Neural cell (in vitro differentiated cells): ENCODE measurements around the gene AKAP8L. TPM values are rescaled to one million over a fixed set of nuclear protein-coding genes. Genes with fewer than 3 reads are reported as not detected.

Experiments used
- H2AFZ ChIP-seq: fragments of 200-600, 300-800 bp; sonication (generic), shearing (Covaris generic); 2 replicates; pipeline ENCODE4 v1.6.0; 2014; ENCODE audit warnings: low read depth, mild to moderate bottlenecking, antibody characterized with exemption, low read length, moderate library complexity
- H3F3A ChIP-seq: fragments of 200-600 bp; shearing (Covaris generic); 2 replicates; pipeline ENCODE4 v1.6.1; 2016; ENCODE audit warnings: mild to moderate bottlenecking, moderate library complexity, mixed read lengths, antibody characterized with exemption, low read length; ENCODE audit not compliant: insufficient read depth, poor library complexity, severe bottlenecking
- H3K27ac ChIP-seq: fragments of 200-600, 300-800 bp; sonication (generic), shearing (Covaris generic); 2 replicates; pipeline ENCODE4 v1.5.1; 2014; ENCODE audit warnings: mild to moderate bottlenecking, low read length, moderate library complexity
- H3K27me3 ChIP-seq: fragments of 300-800, 200-600 bp; sonication (generic), shearing (Covaris generic); 2 replicates; pipeline ENCODE4 v1.6.0; 2014; ENCODE audit warnings: mild to moderate bottlenecking, low read depth, low read length, moderate library complexity; ENCODE audit not compliant: insufficient read depth
- H3K36me3 ChIP-seq: fragments of 300-800, 200-600 bp; sonication (generic), shearing (Covaris generic); 2 replicates; pipeline ENCODE4 v1.5.1; 2014; ENCODE audit warnings: mild to moderate bottlenecking, antibody characterized with exemption, low read length, moderate library complexity; ENCODE audit not compliant: insufficient read depth
- H3K4me2 ChIP-seq: fragments of 300-800, 200-600 bp; sonication (generic), shearing (Covaris generic); 2 replicates; pipeline ENCODE4 v1.6.0; 2014; ENCODE audit warnings: mild to moderate bottlenecking, low read length
- H3K4me3 ChIP-seq: fragments of 300-800, 200-600 bp; sonication (generic), shearing (Covaris generic); 2 replicates; pipeline ENCODE4 v1.5.1; 2014; ENCODE audit warnings: mild to moderate bottlenecking, low read length, moderate library complexity
- H3K79me2 ChIP-seq: fragments of 200-600 bp; shearing (Covaris generic); replicated peaks from 2 replicates; pipeline ENCODE4 v1.6.0; 2014; ENCODE audit warnings: mild to moderate bottlenecking, low read length, moderate library complexity; ENCODE audit not compliant: insufficient read depth
- H3K9ac ChIP-seq: fragments of 300-800, 200-600 bp; sonication (generic), shearing (Covaris generic); 2 replicates; pipeline ENCODE4 v1.6.1; 2016; ENCODE audit warnings: mild to moderate bottlenecking, low read length, mixed read lengths
- H3K9me2 ChIP-seq: fragments of 200-600 bp; shearing (Covaris generic); 2 replicates; pipeline ENCODE4 v1.6.1; 2016; ENCODE audit warnings: mild to moderate bottlenecking, low read length, mixed read lengths; ENCODE audit not compliant: insufficient read depth
- H3K9me3 ChIP-seq: fragments of 200-600, 300-800 bp; sonication (generic), shearing (Covaris generic); 2 replicates; pipeline ENCODE4 v1.6.1; 2016; ENCODE audit warnings: mild to moderate bottlenecking, mixed run types, low read length, moderate library complexity, mixed read lengths
- H4K20me1 ChIP-seq: fragments of 200-600 bp; shearing (Covaris generic); 2 replicates; pipeline ENCODE4 v1.6.1; 2016; ENCODE audit warnings: mild to moderate bottlenecking, mixed run types; ENCODE audit not compliant: insufficient read depth
- CTCF ChIP-seq: fragments of 450-650 bp; IDR thresholded peaks from 2 replicates; pipeline ENCODE4 v1.5.1; 2014; ENCODE audit warnings: antibody characterized with exemption, mild to moderate bottlenecking, moderate library complexity; ENCODE audit not compliant: poor library complexity, severe bottlenecking
- EP300 ChIP-seq: fragments of 450-650 bp; conservative IDR thresholded peaks from 2 replicates; pipeline ENCODE4 v1.6.1; 2014; ENCODE audit warnings: antibody characterized with exemption, mild to moderate bottlenecking, moderate library complexity; ENCODE audit not compliant: poor library complexity, severe bottlenecking
- EZH2 ChIP-seq: fragments of 200-600, 300-800 bp; shearing (Covaris generic), sonication (generic); IDR thresholded peaks from 2 replicates; pipeline ENCODE4 v1.6.1; 2014; ENCODE audit warnings: antibody characterized with exemption, low read length, borderline replicate concordance, mild to moderate bottlenecking; ENCODE audit not compliant: insufficient read depth, poor library complexity, severe bottlenecking
- MXI1 ChIP-seq: fragments of 450-650 bp; conservative IDR thresholded peaks from 2 replicates; pipeline ENCODE4 v1.6.1; 2014; ENCODE audit warnings: antibody characterized with exemption, mild to moderate bottlenecking; ENCODE audit not compliant: poor library complexity, severe bottlenecking
- POLR2AphosphoS5 ChIP-seq: IDR thresholded peaks from 2 replicates; pipeline ENCODE4 v1.6.1; 2012
- RAD21 ChIP-seq: fragments of 450-650 bp; conservative IDR thresholded peaks from 2 replicates; pipeline ENCODE4 v1.6.1; 2014; ENCODE audit warnings: antibody characterized with exemption, mild to moderate bottlenecking, moderate library complexity
- REST ChIP-seq: IDR thresholded peaks from 2 replicates; pipeline ENCODE4 v1.6.1; 2012; ENCODE audit warnings: borderline replicate concordance
- SMC3 ChIP-seq: fragments of 450-650 bp; conservative IDR thresholded peaks from 2 replicates; pipeline ENCODE4 v1.6.1; 2014; ENCODE audit warnings: antibody characterized with exemption, mild to moderate bottlenecking, moderate library complexity; ENCODE audit not compliant: poor library complexity
- TAF1 ChIP-seq: IDR thresholded peaks from 2 replicates; pipeline ENCODE4 v1.6.1; 2012; ENCODE audit warnings: low read depth
- polyA plus RNA-seq: library from polyadenylated mRNA; depleted of rRNA; stranded (reverse); fragments of >200 nt; gene quantifications from 2 replicates; pipeline ENCODE4 v1.2.3, GENCODE V29; 2014

AKAP8L gene
- polyA plus RNA-seq, 1 donor from 2014 or later, result 281 TPM

GRCh38 chr19:15421721-15422260 is 3.0 kb upstream of the AKAP8L start:
- Histone ChIP-seq H3K4me2 (no peak overlapping the region), H3K9ac (no peak overlapping the region), H3K9me3 (no peaks in the 10 kb centered on the region), H3K79me2 (peaks cover 18% of the 10 kb centered on the region), H2AFZ (no peak overlapping the region), H4K20me1 (no peaks in the 10 kb centered on the region), H3K36me3 (peaks cover 20% of the 10 kb centered on the region), H3F3A (no peaks in the 10 kb centered on the region), H3K9me2 (no peaks in the 10 kb centered on the region), H3K4me3 (no peak overlapping the region), H3K27me3 (no peaks in the 10 kb centered on the region), H3K27ac (no peak overlapping the region)
- TF ChIP-seq POLR2AphosphoS5, result no peak
- no peak for TF ChIP-seq CTCF
- TF ChIP-seq MXI1, result no peak
- TF ChIP-seq EZH2, result no peak
- TF ChIP-seq RAD21, result no peak
- TF ChIP-seq SMC3, result no peak
- TF ChIP-seq TAF1, result no peak
- no peak for TF ChIP-seq EP300
- TF ChIP-seq REST, result no peak

GRCh38 chr19:15421136-15421695 is 2.4 kb upstream of the AKAP8L start:
- H3K27ac ChIP-seq, result no peak overlapping the region
- no peak overlapping the region for H3K4me2 ChIP-seq
- no peak overlapping the region for H3K4me3 ChIP-seq
- peaks cover 24% of the 10 kb centered on the region for H3K79me2 ChIP-seq
- H4K20me1 ChIP-seq, result no peaks in the 10 kb centered on the region
- TF ChIP-seq SMC3 (no peak), MXI1 (no peak), CTCF (no peak), EZH2 (no peak), TAF1 (no peak), REST (no peak), EP300 (no peak), RAD21 (no peak), POLR2AphosphoS5 (no peak)
- H3K9ac ChIP-seq, result no peak overlapping the region
- peaks cover 17% of the 10 kb centered on the region for H3K36me3 ChIP-seq
- no peaks in the 10 kb centered on the region for H3F3A ChIP-seq
- no peaks in the 10 kb centered on the region for H3K27me3 ChIP-seq
- no peak overlapping the region for H2AFZ ChIP-seq
- no peaks in the 10 kb centered on the region for H3K9me2 ChIP-seq
- no peaks in the 10 kb centered on the region for H3K9me3 ChIP-seq
